WI38 (cell line): ENCODE results near the gene KRTAP13-4.

Experiments used
- H3K4me3 ChIP-seq: 2 replicates; pipeline ENCODE4 v1.5.1; 2011; ENCODE audit warnings: low read depth, mild to moderate bottlenecking, control low read depth, low read length
- TF ChIP-seq, protein P1 (sequence below): IDR thresholded peaks from 2 replicates; pipeline ENCODE4 v1.5.1; 2012; ENCODE audit warnings: low read depth, mild to moderate bottlenecking, control low read depth, low read length

KRTAP13-4 gene

GRCh38 chr21:30430170-30430655 is at the start of gene KRTAP13-4:
Gene KRTAP13-4, plus strand, starts transcription at chr21:30430220. Its CDS starts 56 bp downstream, at chr21:30430276.
- TF ChIP-seq, protein P1, sequence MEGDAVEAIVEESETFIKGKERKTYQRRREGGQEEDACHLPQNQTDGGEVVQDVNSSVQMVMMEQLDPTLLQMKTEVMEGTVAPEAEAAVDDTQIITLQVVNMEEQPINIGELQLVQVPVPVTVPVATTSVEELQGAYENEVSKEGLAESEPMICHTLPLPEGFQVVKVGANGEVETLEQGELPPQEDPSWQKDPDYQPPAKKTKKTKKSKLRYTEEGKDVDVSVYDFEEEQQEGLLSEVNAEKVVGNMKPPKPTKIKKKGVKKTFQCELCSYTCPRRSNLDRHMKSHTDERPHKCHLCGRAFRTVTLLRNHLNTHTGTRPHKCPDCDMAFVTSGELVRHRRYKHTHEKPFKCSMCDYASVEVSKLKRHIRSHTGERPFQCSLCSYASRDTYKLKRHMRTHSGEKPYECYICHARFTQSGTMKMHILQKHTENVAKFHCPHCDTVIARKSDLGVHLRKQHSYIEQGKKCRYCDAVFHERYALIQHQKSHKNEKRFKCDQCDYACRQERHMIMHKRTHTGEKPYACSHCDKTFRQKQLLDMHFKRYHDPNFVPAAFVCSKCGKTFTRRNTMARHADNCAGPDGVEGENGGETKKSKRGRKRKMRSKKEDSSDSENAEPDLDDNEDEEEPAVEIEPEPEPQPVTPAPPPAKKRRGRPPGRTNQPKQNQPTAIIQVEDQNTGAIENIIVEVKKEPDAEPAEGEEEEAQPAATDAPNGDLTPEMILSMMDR = no peak
- H3K4me3 ChIP-seq = no peak within 1 kb of the TSS

DNA sequence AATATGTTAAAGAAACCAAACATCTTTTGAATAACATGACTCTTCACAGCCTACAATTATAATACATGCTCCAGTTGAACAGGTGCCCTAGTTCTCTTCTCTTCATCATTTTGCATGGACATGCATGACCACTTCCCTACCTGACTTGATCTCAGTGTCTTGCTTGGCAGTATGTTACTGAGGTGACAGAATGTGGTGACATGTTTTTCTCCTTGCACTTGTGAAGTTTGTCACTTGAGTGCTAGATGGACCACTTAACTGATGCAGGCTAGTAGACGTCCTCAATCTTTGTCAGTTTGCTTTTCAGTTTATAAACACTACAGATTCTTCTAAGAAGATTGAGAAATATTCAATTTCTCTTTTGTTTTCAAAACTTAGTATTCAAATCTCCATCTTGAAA is 47.8 kb upstream of the KRTAP13-4 start:
- TF ChIP-seq, protein P1 = no peak
- no peak overlapping the region for H3K4me3 ChIP-seq

DNA sequence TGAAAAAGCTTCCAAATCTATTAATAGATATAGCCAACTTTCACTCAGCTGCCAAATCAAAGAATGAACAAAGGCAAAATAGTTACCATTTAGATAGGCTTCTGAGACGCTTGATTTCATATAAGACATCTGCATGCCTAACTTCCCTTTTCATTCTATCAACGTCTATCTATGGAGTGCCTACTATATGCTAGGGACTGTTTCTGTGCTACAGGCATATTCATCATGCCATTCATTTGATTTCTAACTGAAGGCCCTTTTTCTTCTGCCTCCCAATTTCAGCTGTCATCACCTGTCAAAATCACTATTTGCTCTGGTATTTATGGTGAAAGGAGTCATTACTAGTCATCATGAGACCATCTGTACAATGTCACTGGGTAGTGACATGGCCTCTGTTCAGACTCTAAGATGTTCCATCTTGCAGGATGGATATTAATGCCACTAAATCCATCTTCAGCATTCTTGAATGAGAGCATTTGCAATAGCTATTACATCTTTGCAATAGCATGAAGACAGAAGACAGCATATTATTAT is 38.5 kb upstream of the KRTAP13-4 start:
- no peak overlapping the region for H3K4me3 ChIP-seq
- TF ChIP-seq, protein P1 = no peak

DNA sequence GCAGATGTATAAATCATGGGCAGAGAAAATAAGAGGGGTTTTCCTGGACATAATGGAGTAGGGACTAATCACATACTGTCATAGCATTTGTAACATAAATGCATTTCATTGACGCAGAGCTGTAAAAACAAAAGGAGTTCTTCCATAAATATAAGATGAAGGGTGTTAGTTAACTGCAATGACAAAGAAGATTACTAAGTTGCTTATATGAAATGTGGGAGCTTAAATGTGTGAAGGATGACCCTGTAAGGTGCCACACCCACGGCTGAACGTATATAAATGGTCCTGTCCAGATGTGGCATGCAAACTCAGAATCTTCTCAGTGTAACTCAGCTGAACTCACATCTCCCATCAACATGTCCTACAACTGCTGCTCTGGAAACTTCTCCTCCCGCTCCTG is 34.3 kb upstream of the KRTAP13-4 start, which contains the start of gene KRTAP13-1:
TSS of gene KRTAP13-1 (plus strand) at position 301 of the 400 bp plus-strand sequence. CDS start at position 357, 56 bp downstream.
- TF ChIP-seq, protein P1 = no peak
- H3K4me3 ChIP-seq = no peak within 1 kb of the TSS

DNA sequence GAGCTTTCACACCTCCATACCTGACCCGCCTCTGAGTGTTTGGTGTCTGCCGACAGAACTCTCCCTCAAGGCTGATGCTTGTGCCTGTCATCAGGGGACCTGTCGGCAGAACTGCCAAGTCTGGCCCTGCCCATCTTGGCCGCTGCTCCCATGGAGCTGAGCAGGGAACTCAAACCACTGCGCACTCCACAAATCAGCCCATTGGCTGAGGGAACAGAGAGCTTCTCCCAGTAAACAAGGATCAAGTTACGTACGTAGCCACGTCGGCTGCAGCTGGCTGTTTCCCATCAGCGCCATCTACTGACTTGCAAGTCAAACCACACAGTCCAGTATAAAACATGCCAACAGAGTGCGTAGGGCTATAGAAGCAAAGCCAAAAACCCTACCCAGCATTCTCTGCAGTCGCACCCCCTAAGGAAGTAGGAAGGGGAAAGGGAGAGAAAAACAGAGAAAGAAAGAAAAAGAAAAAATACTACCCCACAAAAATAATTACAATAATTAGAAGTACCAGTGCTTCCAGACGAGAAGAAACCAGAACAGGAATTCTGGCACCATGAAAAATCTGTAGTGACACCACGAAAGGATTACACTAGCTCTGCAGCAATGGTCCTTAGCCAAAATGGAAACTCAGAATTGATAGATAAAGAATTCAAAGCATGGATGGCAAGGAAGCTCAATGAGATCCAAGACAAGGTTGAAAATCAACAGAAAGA is 21.1 kb upstream of the KRTAP13-4 start:
- TF ChIP-seq, protein P1 = no peak
- H3K4me3 ChIP-seq = no peak overlapping the region

DNA sequence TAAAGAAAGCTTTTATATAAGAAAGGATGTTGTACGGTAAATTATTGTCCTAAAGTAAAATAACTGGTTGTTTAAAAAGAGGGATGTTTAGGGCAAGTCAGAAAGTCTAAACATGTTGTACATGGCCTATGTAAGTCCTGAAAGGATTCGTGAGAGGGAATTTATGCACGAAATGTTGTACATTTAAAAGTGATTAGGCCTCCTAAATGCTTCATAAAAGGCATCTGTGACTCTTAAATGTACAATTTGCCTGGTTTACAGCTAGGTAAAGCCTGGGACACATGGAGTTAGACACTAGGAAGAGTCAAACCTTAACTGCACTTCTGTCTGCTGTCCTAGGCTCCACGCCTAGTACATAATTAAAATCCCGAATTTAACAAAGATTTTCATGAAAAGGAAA is 14.0 kb upstream of the KRTAP13-4 start:
- no peak overlapping the region for H3K4me3 ChIP-seq

More for the DNA sequence above, 14.0 kb upstream of the KRTAP13-4 start:
- TF ChIP-seq, protein P1 = no peak
